GM12892 (cell line): ENCODE results near the gene TRIM54.

Experiments
- POLR2A ChIP-seq: IDR thresholded peaks from 2 replicates; pipeline ENCODE4 v1.6.1; 2011; ENCODE audit warnings: low read depth, low read length, control low read depth
- POLR2AphosphoS5 ChIP-seq: IDR thresholded peaks from 2 replicates; pipeline ENCODE4 v1.6.1; 2011; ENCODE audit warnings: low read depth, low read length, control low read depth
- TAF1 ChIP-seq: IDR thresholded peaks from 2 replicates; pipeline ENCODE4 v1.6.1; 2011; ENCODE audit warnings: low read depth, mild to moderate bottlenecking, control low read depth, low read length, borderline replicate concordance

DNA sequence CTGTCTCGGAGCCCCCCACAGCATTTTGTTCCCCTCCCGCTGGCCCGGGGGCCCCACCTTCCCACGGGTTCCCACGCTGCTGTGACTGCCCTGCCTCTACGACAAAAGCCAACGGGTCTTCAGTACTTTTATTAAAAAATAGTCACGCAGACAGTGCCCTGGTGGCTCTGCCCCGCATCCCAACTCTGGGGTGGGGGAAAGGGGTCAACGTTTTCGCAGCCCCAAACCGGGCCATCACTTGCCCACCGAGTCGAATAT, 25.0 kb downstream of the TRIM54 start:
- TF ChIP-seq TAF1 (no peak), POLR2A (no peak), POLR2AphosphoS5 (no peak)
